ENCODE results near the gene AVP.

Gene AVP

DNA sequence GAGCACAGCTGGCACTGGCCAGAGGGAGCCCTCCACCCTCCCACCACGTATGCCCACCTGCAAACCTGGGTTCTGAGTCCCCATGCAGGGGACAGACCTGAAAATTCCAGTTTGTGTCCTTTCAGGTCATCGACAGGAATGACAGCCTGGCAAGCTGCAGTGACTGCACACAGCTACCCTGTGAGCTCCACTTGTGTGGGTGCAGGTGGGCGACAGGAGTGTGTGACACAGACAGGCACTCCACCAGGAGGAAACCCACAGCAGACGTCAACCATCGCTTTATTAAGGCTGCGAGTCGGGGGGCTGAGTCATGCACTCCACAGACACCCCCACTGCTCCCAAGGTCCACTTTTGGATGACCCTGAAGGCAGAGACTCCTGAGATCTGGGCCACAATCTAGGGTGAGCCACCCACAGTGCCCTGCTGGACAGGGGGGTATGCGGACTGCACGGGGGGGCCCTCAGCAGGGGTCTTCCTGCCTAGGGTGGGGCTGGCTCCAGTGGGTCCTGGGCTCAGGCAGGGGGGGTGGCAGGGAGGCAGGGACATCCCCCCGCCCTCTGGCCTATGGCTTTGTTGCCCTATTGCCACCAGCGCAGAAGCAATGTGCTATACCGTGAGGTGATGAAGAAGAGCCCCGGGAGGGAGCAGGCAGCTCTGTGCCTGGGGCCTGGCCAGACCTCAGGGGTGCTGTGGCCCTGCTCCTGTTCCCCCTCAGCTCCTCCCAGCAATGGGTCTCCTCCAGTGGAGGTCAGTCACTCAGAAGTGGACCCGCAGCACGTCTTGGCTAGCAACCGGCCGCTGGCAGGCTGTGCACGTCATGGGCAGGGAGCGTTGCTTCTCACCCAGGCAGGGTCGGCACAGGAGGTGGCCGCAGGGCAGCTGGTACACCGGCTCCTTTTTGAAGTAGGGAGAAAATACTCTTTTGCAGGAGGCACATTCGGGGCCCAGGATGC lies 25.1 kb upstream of the AVP start:
- no peak for DNase-seq

DNA sequence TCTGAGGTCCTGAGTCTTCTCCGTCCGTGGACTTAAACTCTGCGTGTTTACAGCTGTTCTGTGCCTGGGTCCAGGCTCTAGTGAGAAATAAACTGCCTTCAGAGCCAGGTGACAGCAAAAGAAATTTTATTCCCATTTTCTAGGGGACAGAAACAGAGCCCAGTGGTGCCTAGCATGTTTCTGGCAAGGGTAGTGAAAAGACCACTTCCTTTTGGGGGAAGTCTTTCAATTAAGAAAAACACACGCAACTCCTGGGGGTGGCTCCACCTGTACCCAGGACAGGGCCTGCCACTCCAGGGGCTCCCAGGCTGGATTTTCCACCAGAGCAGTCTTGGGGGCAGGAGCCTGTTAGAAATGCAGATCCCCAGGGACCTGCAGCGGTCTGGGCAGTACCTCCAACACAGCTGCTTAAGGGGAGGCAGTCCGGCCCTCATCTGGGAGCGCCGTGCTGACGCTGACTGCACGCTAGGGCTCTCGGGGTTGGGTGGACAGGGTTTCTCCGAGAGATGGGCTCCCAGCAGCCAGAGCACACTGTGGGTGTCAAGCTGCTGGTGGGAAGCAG lies 23.0 kb upstream of the AVP start:
- DNase-seq: no peak

DNA sequence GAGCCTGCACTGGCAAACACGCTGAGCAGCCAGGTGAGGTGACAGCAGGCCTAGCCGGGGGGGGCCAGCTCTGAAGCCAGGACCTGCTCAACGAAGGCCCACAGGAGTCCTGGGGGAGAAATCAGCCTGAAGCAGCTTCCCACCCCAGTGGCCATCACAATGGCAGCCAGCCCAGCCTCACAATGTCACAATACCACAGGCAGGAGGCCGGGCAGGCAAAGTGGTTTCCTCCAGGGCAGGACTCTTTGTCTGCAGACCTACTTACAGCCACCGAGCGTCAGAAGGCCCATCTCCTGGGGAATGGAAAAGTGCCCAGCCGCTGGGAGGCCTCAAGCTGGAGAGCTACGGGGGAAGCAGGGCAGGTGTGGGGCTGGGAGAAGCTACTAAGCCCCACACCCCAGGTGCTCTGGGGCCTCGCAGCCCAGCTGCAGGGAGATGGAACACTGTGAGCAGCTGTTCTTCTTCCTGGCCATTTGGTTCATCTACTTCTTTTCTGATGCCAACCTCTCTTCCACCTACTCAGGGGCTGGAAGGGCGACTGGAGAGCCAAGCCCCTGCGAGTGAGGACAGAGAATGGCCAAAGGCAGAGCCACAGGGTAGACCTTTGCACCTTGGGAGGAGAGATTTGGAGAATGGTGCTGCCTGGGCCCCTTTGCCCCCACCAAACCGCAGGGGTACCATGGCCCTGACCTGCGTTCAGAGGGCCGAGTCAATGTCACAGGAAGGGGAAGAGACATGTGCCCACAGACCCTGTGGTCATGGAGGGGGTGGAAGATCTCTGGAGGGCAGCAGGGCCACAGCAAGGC lies 22.3 kb upstream of the AVP start:
- DNase-seq: no peak

DNA sequence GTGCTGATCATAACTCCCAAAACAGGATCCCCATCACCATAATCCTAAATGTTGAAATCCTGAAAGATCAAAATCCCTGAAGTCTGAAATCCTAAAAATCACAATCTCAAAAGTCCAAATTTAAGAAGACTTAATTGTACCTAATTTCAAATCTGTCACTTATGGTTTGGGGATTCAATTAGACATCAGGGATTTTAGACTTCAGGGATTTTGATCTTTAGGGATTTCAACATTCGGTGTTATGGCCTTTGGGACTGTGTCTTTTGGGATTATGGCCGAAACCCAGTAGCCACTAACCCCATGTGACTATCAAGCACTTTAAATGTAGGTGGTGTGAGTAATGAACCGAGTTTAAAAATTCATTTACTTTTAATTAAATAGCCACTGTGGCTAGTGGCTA lies 21.7 kb upstream of the AVP start:
- DNase-seq: no peak

DNA sequence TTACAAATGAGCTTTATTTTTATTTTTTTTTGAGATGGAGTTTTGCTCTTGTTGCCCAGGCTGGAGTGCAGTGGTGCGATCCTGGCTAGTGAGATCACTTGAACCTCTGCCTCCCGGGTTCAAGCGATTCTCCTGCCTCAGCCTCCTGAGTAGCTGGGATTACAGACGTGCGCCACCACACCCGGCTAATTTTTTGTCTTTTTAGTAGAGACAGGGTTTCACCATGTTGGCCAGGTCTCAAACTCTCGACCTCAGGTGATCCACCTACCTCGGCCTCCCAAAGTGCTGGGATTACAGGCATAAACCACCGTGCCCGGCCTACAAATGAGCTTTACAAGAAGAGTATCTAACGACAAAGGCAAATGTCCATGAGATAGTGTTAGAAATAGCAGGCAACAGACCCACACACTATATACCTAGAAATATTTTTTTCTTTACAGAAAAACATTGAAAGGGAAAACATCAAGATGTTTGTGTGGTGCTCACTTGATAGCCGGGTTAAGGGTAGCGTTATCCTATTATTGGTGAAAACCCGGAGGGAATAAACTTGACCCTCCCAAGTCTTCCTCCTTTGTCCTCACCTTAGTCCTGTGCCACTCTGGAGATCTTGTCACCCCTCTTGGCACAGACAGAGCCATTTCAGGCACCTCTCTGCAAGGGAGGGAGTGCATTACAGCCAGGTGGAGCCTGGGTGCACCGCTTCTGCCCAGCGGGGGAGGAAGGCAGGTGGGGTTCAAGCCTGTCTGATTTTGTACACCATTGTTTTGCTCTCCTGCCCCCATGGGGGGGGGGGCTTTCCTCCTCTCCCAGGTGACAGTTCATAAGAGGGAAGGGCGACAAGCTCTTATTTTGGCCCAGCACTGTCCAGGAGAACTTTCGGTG lies 21.0 kb upstream of the AVP start:
- no peak for DNase-seq

DNA sequence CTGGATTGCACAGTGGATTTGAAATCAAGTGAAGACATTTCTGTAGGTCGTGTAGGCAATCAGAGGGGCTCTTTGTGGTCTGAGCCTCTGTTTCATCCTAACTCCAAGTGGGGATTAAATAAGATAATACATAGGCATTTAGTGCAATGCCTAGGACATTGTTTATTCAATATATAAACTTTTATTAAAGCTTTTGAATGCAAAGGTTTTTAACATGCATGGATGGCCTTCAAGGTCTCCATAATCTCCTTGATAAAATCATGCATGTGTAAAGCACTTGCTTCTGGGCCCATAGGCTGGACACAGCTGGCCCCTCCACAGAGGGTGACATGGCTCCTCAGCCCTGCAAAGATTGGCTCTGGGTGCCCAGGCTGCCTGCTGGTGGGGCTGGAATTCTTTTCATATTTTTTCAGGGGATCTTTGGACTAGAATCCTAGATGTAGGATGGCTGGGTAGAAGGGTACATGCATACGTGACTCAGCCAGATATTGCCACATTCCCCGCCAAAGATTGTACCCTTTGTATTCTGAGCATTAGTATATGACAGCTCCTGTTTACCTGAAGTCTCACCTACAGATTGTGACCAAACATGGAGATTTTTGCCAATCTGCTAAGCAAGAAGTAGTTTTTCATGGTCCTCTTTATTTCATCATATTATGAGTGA lies 19.0 kb upstream of the AVP start:
- DNase-seq: no peak

DNA sequence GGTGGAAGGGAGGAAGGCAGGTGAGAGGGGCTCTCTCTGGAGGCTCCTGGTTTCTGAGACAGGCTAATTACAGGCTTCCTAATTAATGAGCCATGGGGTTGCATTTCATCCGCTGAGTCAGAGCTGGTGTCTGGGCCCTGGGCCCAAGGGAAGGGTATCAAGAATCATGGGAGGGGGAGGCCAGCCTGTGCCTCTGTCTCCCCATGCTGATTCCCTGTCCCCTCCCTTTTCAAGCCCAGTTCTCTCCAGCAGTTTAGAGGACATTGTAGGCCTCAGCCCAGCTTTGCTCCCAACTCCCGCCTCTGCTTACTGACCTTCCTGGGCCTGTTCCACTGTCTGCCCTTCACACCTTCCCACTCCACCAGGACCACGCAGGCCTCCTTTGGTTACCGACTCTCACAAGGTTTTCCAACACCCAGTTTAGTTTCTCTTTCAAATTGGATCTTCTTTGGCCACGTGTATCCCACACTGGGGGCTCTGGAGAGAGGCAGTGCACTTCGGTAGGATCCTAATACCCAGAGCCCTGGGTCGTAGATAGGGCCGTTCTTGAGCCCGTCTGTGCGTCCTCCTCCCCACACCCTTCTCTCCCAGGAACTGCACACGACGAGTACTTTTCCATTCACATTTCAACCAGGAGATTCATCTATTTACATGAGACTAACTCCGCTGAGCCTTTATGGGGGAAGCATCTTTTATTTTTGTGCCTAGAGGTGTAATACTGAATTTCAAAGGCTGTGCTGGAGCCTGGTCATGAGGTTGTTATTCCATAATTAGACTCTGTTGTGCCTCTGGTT lies 18.2 kb upstream of the AVP start:
- no peak for DNase-seq

DNA sequence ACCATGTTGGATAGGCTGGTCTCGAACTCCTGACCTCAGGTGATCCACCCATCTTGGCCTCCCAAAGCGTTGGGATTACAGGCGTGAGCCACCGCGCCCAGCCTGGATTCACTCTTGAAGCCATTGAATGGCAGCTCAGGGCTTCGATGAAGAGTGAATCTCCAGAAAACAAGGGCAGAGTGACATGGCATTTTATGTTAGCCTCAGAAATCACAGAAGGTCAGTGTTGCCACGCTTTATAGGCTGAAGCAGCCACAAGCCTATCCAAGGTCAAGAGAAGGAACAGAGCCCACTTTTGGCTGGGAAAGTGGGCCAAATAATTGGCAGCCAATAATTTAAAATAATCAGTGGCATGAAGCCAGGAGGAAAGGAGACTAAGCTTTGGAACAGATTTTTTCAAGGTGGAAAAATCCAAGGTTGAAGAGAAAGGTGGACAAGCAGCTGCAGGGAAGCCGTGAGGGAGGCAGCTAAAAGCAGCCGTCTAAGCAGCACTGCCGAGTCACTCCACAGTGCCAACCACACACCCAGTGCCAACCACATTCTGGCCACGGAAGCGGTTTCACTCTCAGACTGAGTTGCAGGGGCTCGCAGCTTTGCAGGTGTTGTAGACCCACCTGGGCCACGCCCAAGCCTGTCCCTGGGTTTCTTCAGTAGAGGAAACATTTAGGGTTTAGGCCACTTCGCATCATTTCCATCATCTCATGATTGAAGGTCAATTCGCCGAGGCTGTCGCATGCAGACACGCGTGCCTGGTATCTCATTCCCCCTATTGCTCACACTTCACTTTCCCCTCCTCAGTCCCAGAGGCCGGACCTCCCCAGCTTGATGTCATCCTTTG lies 17.4 kb upstream of the AVP start:
- peak; percentile 58 for DNase-seq

DNA sequence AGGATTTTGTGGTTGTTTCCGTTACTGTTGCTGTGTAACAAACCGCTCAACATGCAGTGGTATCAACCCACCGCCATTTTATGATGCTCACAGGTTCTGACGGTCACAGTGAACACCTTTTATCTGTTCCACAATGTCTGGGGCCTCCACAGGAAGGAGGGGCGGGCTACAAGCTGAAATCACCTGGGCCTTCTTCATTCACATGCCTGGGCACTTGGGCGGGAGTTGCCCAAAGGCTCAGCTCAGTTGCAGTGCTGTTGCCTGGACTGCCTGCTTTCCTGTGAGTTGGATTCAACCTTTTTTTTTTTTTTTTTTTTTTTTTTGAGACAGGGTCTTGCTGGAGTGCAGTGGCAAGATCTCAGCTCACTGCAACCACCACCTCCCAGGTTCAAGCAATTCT lies 16.7 kb upstream of the AVP start:
- DNase-seq: no peak

DNA sequence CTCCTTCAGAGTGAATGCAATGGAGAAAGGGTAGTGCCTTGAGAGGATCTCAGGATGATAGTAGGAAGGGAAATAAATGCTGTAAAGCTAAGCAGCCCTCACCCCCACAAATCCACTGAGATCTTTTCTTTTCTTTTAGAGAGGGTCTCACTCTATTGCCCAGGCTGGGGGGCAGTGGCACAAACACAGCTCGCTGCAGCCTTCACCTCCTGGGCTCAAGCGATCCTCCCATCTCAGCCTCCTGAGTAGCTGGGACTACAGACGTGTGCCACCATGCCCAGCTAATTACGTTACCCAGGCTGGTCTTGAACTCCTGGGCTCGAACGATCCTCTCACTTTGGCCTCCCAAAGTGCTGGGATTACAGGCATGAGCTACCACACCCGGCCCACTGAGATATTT lies 16.0 kb upstream of the AVP start:
- DNase-seq: no peak

DNA sequence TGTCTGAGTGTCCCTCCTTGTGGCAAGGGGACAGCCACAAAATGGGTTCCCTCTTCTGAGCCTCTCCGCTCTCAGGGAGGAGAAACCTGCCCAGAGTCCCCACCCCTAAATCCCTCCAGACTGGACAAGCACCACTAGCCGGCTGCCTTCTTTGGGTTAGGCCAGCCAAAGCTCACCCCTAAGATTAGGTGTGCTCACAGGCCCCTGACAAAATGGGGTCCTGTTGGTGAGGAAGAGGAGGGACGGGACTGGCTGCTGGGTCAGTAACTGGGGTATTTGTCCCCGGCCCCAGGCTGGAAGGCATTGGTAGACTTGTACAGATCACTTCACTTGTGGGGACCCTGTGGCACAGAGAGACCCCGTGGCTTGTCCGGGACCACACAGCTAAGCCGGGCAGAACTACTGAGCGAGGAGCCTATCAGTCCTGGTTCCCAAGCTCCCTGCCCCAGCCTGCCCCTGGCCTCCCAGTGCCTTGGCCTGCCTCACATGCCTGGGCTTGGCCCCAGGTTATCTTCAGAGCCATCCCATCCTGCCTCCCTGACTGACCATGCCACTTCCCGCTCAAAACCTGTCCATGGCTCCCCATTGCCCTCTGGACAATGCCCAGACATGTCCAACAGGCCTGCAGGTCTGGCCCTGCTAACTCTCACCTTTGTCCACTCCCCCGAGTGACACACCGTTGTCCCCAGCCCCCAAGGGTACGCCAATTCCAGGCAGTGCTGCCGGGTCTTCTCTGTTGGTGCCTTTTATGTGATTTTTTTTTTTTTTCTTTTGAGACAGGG lies 10.5 kb upstream of the AVP start:
- no peak for DNase-seq

DNA sequence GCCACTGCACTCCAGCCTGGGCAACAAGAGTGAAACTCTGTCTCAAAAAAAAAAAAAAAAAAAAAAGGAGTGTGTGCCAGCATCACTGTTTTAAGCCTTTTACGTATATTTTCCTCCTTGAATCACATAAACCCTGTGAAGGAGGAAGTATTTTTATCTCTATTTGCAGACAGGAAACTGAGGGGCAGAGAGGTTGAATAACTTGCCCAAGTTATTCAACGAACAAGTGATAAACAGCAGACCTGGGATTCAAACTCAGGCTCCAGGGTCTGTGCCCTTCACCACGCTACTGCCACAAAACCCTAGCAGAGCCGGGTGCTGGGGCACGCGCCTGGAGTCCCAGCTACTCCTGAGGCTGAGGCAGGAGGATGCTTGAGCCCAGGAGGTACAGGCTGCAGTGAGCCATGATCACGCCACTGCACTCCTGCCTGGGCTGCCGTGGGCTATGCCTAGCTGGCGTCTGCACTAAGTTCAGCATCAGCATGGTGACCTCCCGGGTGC lies 9.4 kb upstream of the AVP start:
- no peak for DNase-seq

DNA sequence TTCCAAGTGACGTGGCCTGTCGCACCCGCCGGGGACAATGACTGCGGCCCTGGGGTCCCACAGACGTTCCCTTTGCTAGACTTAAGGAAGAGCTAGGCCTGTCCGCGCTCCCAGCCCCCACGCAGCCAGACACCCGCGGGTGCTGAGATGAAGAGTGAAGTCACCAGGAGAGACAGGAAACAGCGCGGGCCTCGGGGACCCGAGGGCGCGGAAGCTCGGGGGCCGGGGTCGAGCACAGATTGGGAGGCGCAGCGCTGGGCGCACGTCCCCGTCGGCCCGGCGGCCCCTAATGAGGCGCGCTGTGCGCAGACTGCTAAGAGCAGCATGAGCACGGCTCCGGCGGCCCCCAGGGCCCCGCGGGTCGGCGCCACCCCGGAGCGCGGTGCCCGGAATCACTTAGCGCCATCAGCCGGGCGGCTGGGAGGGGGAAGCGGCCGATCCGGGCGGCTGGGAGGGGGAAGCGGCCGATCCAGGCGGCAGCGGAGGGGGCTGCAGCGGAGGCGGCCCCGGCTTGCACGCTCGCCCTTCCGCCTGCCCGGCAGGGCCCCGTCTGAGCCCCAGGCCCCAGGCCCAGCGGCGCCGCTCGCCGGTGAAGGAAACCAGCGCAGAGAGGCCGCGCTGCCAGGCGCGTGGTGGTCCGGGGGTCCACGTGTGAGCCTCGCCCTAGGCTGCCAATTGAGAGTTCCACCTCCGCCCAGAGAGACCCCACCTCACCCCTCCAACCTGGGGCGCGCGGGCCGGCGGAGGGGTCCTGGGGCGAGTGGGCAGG lies 8.3 kb upstream of the AVP start:
- DNase-seq: peak; percentile 37

DNA sequence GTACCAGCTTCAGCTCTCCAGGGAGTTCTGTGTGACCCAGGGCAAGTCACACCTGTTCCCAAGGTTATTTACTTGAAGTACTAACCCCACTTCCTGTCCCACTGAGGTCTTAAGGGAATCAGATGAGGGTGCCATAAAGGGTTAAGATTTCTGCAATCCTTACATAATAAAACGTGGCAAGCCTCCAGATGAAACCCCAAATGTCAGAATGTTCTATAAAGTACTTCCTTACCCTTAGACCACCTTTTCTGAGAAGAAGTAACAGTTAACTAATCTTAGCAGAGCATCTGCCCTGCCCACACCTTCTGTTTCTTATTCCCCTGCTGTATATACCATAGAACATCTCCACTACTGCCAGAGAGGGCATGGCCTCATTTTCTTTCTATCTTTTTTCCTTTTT lies 6.0 kb upstream of the AVP start:
- DNase-seq: no peak

DNA sequence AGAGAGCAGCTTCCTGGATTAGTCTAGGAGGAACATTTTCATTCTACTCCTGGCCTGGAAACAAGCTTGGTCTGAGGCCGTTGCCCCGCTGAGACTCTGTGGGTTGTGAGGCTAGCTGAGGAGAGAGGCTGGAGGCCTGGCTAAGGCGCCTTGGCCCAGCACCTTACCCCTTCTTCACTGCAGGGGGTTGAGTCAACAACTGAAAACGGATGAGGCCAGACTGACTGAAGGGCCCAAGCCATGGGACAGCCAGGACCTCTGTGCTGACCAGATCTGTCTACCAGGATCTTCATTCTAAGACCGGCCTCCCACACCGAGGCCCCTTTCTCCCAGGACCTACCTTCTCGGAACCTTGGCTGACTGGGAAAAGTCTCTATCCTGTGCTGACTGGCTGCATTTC lies 3.5 kb upstream of the AVP start:
- no peak for DNase-seq

DNA sequence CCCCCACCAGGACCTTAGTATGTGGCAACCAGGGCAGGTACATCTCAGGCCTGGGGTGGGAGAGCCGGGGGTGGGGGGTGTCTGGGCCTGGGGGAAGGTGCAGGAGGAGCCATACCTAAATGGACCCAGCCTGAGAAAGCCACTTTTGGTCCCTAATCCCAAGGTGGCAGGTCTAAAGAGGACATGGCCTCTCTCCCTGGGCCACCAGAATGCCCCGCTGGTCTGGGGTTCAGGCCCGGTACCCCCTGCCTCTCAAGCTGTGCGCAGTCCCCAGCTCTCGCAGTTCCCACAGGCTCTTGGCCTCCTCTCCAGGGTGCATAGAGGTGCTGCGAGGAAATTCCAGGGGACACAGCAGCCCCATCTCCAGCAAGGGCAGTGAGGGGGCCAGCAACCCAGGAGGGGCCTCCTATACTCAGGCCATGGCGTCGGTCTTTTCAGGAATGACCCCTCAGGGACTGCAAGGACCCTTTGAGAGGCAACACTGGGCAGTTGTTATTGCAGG lies 1.1 kb upstream of the AVP start:
- DNase-seq: no peak

DNA sequence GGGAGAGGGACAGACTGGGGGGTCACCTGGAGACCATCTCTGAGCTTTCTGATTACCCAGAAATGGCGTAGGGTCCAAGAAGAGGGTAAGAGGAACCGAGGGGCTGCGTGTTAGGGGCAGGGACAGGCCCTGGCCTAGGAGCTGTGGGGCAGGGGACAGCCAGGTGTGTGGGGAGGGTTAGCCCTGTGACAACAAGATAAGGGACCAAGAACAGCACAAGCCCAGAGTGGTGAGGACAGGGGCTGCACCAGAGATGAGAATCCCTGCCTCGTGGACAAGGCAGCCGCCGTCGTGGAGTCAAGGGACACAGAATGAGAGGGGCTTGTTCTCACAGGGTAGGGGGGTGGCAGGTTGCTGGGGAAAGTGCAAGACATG lies 449 bp upstream of the AVP start:
- DNase-seq: no peak
